Upper lobe of left lung (tissue), 6 donors: ENCODE data around the gene ST7. TPM values are rescaled to one million over a fixed set of nuclear protein-coding genes. Genes with fewer than 3 reads are reported as not detected.

Experiments
- ATAC-seq, 2 donors: fragments of 200-7000 bp; cut with Tn5 transposase; one replicate each; pipeline ENCODE4 v1.9.1; 2022; ENCODE audit warnings: mild to moderate bottlenecking in 2 of 2, moderate library complexity in 2 of 2; ENCODE audit not compliant: low FRiP score in 2 of 2
- DNase-seq, 2 donors: peaks; one replicate each; pipeline ENCODE4 v3.0.0-alpha.2; 2019 to 2020
- H3K27ac ChIP-seq, 4 donors: fragments of 200-600 bp; sonication (generic); one replicate each; pipeline ENCODE4 v1.5.1; 2016 to 2019
- H3K27me3 ChIP-seq, 4 donors: fragments of 200-600 bp; sonication (generic); one replicate each; pipeline ENCODE4 v1.5.1; 2017 to 2019
- H3K36me3 ChIP-seq, 4 donors: fragments of 200-600 bp; sonication (generic); one replicate each; pipeline ENCODE4 v1.5.1; 2016 to 2019
- H3K4me1 ChIP-seq, 4 donors: fragments of 200-600 bp; sonication (generic); one replicate each; pipeline ENCODE4 v1.5.1; 2018 to 2019
- H3K4me3 ChIP-seq, 4 donors: fragments of 200-600 bp; sonication (generic); one replicate each; pipeline ENCODE4 v1.5.1; 2017 to 2019; ENCODE audit warnings: mild to moderate bottlenecking in 2 of 4, moderate library complexity in 1 of 4
- H3K9me3 ChIP-seq, 4 donors: fragments of 200-600 bp; sonication (generic); one replicate each; pipeline ENCODE4 v1.5.1; 2018 to 2019
- EP300 ChIP-seq, 4 donors: sonication (generic); formaldehyde crosslinking; IDR thresholded peaks; one replicate each; pipeline ENCODE4 v1.5.1; 2017; ENCODE audit warnings: antibody characterized with exemption in 4 of 4, control low read depth in 2 of 4
- POLR2A ChIP-seq, 4 donors: fragments of 450-650 bp; IDR thresholded peaks; one replicate each; pipeline ENCODE4 v1.5.1; 2016 to 2017; ENCODE audit warnings: antibody characterized with exemption in 4 of 4, mild to moderate bottlenecking in 2 of 4
- POLR2AphosphoS5 ChIP-seq, 2 donors: sonication (generic); formaldehyde crosslinking; IDR thresholded peaks; one replicate each; pipeline ENCODE4 v1.5.1; 2017; ENCODE audit warnings: antibody characterized with exemption in 2 of 2
- WGBS, 2 donors: methylation state at CpG; one replicate each; pipeline ENCODE4 v1.1.5; 2017 to 2018; 5-methylcytosine and 5-hydroxymethylcytosine counted together
- total RNA-seq, 6 donors: library from RNA; depleted of rRNA in 4 of 6; stranded (reverse); fragments of >200 nt in 4 of 6; gene quantifications; one replicate each; pipeline versions ENCODE4 v1.1.0 to v1.2.1, GENCODE V29; 2016 to 2021
- TF ChIP-seq, protein P1 (sequence below), 6 experiments: fragments of 450-650 bp in 4 of 6; fragments of 200-600 bp in 2 of 6; sonication (generic) in 2 of 6; IDR thresholded peaks; one replicate each; pipeline ENCODE4 v1.5.1; 2016 to 2019; ENCODE audit warnings: antibody characterized with exemption in 6 of 6
- donor health status: DM: no; HTN: no; CAD: no; lungs with moderate emphysema.
- donor health status: DM: no; HTN: yes; CAD: no; lungs with severe emphysema.

The ST7 gene
- total RNA-seq, 6 donors from 2014 or later, result 36.0 to 135 (median 73.4) TPM

DNA sequence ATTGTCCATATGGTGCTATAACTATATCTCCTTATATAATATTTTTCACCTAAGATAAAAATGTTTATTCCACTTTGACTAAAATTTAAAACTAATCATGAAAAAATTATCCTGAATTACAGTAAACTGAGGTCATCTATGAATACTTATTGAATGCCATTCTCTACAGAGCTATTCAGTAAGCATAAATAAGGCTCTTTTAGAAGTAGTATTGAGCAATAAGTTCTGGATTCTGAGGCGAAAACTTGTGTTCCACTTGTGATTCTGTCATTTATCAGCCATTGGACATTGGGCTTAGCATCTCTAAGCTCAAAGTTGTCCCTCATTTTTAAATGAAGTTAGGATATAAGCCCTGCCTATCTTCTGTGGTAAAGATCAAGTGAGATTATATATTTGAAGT, 238.8 kb downstream of the ST7 start:
- 91% methylated on average over 1 of the region's 1 CpG for WGBS, 2 donors
- peaks cover 0 to 22% (median 12%) of the 10 kb centered on the region in 4 donors for H3K36me3 ChIP-seq
- no peaks in the 10 kb centered on the region for H3K9me3 ChIP-seq
- TF ChIP-seq EP300 (IDR thresholded peaks at IDR 0.05), result no peak
- TF ChIP-seq POLR2AphosphoS5 (IDR thresholded peaks at IDR 0.05), result no peak
- TF ChIP-seq, protein P1, sequence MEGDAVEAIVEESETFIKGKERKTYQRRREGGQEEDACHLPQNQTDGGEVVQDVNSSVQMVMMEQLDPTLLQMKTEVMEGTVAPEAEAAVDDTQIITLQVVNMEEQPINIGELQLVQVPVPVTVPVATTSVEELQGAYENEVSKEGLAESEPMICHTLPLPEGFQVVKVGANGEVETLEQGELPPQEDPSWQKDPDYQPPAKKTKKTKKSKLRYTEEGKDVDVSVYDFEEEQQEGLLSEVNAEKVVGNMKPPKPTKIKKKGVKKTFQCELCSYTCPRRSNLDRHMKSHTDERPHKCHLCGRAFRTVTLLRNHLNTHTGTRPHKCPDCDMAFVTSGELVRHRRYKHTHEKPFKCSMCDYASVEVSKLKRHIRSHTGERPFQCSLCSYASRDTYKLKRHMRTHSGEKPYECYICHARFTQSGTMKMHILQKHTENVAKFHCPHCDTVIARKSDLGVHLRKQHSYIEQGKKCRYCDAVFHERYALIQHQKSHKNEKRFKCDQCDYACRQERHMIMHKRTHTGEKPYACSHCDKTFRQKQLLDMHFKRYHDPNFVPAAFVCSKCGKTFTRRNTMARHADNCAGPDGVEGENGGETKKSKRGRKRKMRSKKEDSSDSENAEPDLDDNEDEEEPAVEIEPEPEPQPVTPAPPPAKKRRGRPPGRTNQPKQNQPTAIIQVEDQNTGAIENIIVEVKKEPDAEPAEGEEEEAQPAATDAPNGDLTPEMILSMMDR (IDR thresholded peaks at IDR 0.05), result no peak
- no peak for TF ChIP-seq POLR2A (IDR thresholded peaks at IDR 0.05)
- H3K27ac ChIP-seq, result no peak overlapping the region
- ATAC-seq, result no peak
- H3K27me3 ChIP-seq, result no peaks in the 10 kb centered on the region
- no peak for DNase-seq
- no peak overlapping the region for H3K4me3 ChIP-seq
- no peaks in the 10 kb centered on the region for H3K4me1 ChIP-seq

DNA sequence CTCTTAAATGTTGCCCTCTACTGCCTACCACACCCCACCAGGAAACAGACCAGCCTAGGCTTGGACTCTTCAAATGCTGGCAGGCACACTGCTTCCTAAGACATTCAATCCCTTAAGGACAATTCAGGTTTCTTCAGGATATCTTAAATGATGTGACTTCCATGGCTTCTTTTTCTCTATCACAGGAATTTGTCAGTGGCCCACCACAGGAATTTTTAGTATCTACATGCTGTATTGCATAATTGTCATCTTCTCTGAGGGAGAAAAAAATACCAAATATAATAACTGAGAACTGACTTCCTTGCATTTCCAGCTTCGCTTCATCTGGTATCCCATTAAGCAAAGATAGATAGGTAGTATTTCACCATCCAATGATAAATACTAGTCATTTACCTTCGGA, 240.3 kb downstream of the ST7 start:
- H3K27me3 ChIP-seq, result no peaks in the 10 kb centered on the region
- H3K9me3 ChIP-seq, result no peaks in the 10 kb centered on the region
- whole genome bisulfite sequencing, 2 donors, result 85 to 87% methylated on average over 2 of the region's 2 CpGs
- TF ChIP-seq POLR2AphosphoS5 (IDR thresholded peaks at IDR 0.05) (no peak), POLR2A (IDR thresholded peaks at IDR 0.05) (no peak), EP300 (IDR thresholded peaks at IDR 0.05) (no peak)
- TF ChIP-seq, protein P1 (IDR thresholded peaks at IDR 0.05), result no peak
- ATAC-seq, result no peak
- H3K27ac ChIP-seq, result no peak overlapping the region
- no peaks in the 10 kb centered on the region for H3K4me1 ChIP-seq
- DNase-seq, result no peak
- no peak overlapping the region for H3K4me3 ChIP-seq
- peaks cover 0 to 22% (median 14%) of the 10 kb centered on the region in 4 donors for H3K36me3 ChIP-seq

DNA sequence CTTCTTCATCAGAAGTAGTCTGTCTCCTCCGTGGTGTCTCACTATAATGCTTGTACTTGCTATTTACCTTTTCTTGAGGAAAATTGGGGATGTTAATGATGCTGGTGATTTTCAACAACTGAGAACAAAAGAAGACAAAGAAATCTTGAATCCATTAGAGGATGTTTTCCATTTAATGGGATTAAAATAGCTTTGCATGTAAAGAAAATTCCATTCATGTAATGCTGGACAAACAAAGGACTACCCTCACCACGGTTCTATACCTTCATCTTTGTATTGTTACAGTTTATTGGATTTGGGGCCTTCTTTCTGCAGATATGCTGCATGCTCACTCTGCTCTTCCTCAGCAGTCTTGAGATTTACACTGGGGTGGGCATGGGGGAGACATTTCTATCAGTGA, 241.1 kb downstream of the ST7 start:
- Histone ChIP-seq H3K9me3 (no peaks in the 10 kb centered on the region), H3K27ac (no peak overlapping the region), H3K4me1 (no peaks in the 10 kb centered on the region), H3K4me3 (no peak overlapping the region), H3K36me3 (peaks cover 0 to 24% (median 12%) of the 10 kb centered on the region in 4 donors), H3K27me3 (no peaks in the 10 kb centered on the region)
- DNase-seq, result no peak
- no peak for ATAC-seq
- WGBS, 2 donors, result 79% methylated on average over 2 of the region's 2 CpGs
- no peak for TF ChIP-seq EP300 (IDR thresholded peaks at IDR 0.05)
- no peak for TF ChIP-seq POLR2A (IDR thresholded peaks at IDR 0.05)
- no peak for TF ChIP-seq POLR2AphosphoS5 (IDR thresholded peaks at IDR 0.05)
- TF ChIP-seq, protein P1 (IDR thresholded peaks at IDR 0.05), result no peak

DNA sequence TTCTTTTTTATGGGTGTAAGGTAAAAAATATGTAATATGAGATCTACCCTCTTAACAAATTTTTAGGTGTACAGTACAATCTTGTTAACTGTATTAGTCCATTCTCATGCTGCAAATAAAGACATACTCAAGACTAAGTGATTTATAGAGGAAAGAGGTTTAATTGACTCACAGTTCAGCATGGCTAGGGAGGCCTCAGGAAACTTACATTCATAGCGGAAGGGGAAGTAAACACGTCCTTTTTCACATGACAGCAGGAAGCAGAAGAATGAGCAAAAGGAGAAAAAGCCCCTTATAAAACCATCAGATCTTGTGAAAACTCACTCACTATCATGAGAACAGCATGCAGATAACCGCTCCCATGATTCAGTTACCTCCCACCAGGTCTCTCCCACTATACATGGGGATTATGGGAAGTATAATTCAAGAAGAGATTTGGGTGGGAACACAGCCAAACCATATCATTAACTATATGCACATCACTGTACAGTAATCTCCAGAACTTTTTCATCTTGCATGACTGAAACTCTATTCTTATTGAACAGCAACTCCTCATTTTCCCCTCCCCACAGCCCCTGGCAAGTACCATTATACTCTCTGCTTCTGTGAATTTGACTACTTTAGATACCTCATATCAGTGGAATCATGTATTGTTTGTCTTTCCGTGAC, 242.2 kb downstream of the ST7 start:
- Histone ChIP-seq H3K27me3 (no peaks in the 10 kb centered on the region), H3K9me3 (no peaks in the 10 kb centered on the region), H3K36me3 (peaks cover 0 to 15% (median 6%) of the 10 kb centered on the region in 4 donors), H3K4me1 (no peaks in the 10 kb centered on the region), H3K4me3 (no peak overlapping the region), H3K27ac (no peak overlapping the region)
- TF ChIP-seq POLR2A (IDR thresholded peaks at IDR 0.05) (no peak), POLR2AphosphoS5 (IDR thresholded peaks at IDR 0.05) (no peak), EP300 (IDR thresholded peaks at IDR 0.05) (no peak)
- TF ChIP-seq, protein P1 (IDR thresholded peaks at IDR 0.05), result no peak
- DNase-seq (no peak), ATAC-seq (no peak)
- 81 to 82% methylated on average over 4 of the region's 4 CpGs for WGBS, 2 donors

DNA sequence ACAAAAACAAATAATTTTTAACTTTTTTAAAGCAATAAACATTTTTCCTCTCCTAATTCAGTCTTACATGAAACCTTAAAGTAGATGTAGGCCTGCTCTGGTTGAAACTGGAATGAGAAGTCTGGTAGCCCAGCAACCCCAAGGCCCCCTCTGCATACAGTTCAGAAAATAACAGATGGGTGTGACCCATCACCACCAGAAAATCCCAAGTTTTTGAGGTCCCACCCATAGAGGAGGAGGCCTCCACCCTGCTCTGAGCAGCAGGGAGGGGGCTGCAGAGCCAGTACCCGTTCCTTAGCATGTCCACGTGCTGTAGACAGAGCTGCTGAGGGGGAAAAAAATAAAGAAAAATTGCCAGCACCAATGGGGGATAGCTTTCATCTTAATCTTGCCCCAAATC, 246.8 kb downstream of the ST7 start:
- 86 to 88% methylated on average over 1 to 2 of the region's 2 CpGs for WGBS, 2 donors
- no peaks in the 10 kb centered on the region for H3K4me1 ChIP-seq
- no peak overlapping the region for H3K27ac ChIP-seq
- H3K4me3 ChIP-seq, result no peak overlapping the region
- TF ChIP-seq, protein P1 (IDR thresholded peaks at IDR 0.05), result no peak
- TF ChIP-seq POLR2A (IDR thresholded peaks at IDR 0.05) (no peak), EP300 (IDR thresholded peaks at IDR 0.05) (no peak), POLR2AphosphoS5 (IDR thresholded peaks at IDR 0.05) (no peak)
- DNase-seq, result no peak
- H3K36me3 ChIP-seq, result peaks cover 0 to 6% (median 2%) of the 10 kb centered on the region in 4 donors
- ATAC-seq, result no peak
- H3K27me3 ChIP-seq, result no peaks in the 10 kb centered on the region
- no peaks in the 10 kb centered on the region for H3K9me3 ChIP-seq
